Measurements from ENCODE around the gene ZMAT5.

DNA sequence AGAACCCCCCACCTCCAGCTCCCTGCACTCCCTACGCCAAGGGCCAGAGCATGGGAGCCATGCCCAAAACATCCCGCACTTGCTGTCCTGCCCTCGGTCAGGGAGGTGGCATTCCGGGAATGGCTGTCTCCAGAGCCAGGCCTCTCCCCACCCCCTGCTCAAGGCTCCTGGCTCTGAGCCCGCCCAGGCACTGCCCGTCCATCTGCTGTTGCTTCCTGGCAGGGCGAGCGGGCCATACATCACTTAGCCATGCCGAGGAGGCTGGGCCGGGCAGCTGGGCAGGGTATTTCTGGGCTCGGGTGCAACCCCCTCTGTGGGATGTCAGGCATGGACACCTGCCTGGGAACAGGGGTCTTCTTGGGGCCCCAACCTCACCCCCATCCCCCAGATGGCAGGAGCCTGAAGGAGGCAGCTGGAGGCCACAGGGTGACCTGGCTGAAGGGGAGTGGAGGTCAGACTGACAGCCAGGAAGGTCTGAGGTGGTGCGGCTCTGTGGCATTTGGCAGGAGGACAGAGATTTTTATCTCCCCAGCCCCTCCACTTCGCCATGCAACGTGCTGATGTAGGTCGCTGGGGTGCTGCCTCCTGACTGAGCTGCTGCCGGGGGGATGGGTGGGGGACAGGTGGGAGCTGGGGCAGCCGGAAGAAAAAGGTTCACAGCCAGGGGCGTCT is 55.7 kb downstream of the ZMAT5 start:
- TF ChIP-seq EZH2 (optimal IDR thresholded peaks at IDR 0.05; ENCODE audit: low read depth, low read length) (no peak), EZH2phosphoT487 (IDR thresholded peaks at IDR 0.05; ENCODE audit: low read length) (no peak)
- TF ChIP-seq, protein P1, sequence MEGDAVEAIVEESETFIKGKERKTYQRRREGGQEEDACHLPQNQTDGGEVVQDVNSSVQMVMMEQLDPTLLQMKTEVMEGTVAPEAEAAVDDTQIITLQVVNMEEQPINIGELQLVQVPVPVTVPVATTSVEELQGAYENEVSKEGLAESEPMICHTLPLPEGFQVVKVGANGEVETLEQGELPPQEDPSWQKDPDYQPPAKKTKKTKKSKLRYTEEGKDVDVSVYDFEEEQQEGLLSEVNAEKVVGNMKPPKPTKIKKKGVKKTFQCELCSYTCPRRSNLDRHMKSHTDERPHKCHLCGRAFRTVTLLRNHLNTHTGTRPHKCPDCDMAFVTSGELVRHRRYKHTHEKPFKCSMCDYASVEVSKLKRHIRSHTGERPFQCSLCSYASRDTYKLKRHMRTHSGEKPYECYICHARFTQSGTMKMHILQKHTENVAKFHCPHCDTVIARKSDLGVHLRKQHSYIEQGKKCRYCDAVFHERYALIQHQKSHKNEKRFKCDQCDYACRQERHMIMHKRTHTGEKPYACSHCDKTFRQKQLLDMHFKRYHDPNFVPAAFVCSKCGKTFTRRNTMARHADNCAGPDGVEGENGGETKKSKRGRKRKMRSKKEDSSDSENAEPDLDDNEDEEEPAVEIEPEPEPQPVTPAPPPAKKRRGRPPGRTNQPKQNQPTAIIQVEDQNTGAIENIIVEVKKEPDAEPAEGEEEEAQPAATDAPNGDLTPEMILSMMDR (IDR thresholded peaks at IDR 0.05; ENCODE audit: low read length), result no peak

All from MM.1S (cell line).